HepG2 (cell line): ENCODE measurements around the gene SYS1. TPM values are rescaled to one million over a fixed set of nuclear protein-coding genes. Genes with fewer than 3 reads are reported as not detected.

Source experiments
- ATAC-seq: fragments of 200-7000 bp; cut with Tn5 transposase; 3 replicates; pipeline ENCODE4 v1.9.1; 2020; ENCODE audit warnings: mild to moderate bottlenecking, moderate library complexity
- BruUV-seq: library from RNA; stranded (reverse); fragments of 400-500 nt; replicated peaks from 2 replicates; lab custom pipeline; 2021; lab: Mats Ljungman, UMichigan
- CTCF ChIA-PET: fragments of 300-600 bp; formaldehyde crosslinking; extraction: SDS; loops from one replicate; lab custom pipeline; 2021; ENCODE audit warnings: low total read pairs, inconsistent platforms, low intra/inter-chr PET ratio; lab: Yijun Ruan, JAX
- POLR2A ChIA-PET: fragments of 350-600 bp; sonication (Branson Sonifier 250); formaldehyde crosslinking; loops from one replicate; lab custom pipeline; 2020; ENCODE audit warnings: antibody characterized with exemption, inconsistent platforms; lab: Yijun Ruan, JAX
- DNase-seq: peaks from one replicate; pipeline ENCODE4 v3.0.0-alpha.2; 2015; ENCODE audit warnings: low spot score
- FAIRE-seq: peaks from 3 replicates; lab custom pipeline; 2011; peaks lifted over from hg19 to GRCh38; lab: Jason Lieb, UNC
- H2AFZ ChIP-seq: one replicate; pipeline ENCODE4 v1.6.1; 2011; ENCODE audit warnings: low read length, inconsistent platforms
- H3K27ac ChIP-seq: fragments of 300-600 bp; 3 replicates; pipeline ENCODE4 v1.8.0; 2011; ENCODE audit warnings: mixed run types, mild to moderate bottlenecking, mixed read lengths, low read length, inconsistent platforms; ENCODE audit not compliant: insufficient read depth; ENCODE audit errors: extremely low read length
- H3K27me3 ChIP-seq, 2 experiments: fragments of 200-600 bp in 1 of 2; 2 replicates in 1 of 2; 3 replicates in 1 of 2; pipeline versions ENCODE4 v1.6.0 to v1.8.0; 2011; ENCODE audit warnings: low read length in 2 of 2, mild to moderate bottlenecking in 2 of 2, moderate library complexity in 2 of 2, inconsistent platforms in 1 of 2; ENCODE audit not compliant: insufficient read depth in 2 of 2, control insufficient read depth in 1 of 2
- H3K36me3 ChIP-seq, 2 experiments: fragments of 200-600 bp in 1 of 2; replicated peaks in 1 of 2; 2 replicates in 1 of 2; 3 replicates in 1 of 2; pipeline versions ENCODE4 v1.5.1 to v1.8.0; 2011; ENCODE audit warnings: low read length in 2 of 2, inconsistent platforms in 1 of 2; ENCODE audit not compliant: insufficient read depth in 2 of 2, control insufficient read depth in 1 of 2
- H3K4me1 ChIP-seq: 2 replicates; pipeline ENCODE4 v1.5.1; 2012; ENCODE audit warnings: low read length, inconsistent platforms; ENCODE audit not compliant: insufficient read depth
- H3K4me2 ChIP-seq: 2 replicates; pipeline ENCODE4 v1.6.0; 2011; ENCODE audit warnings: low read depth, low read length, inconsistent platforms
- H3K4me3 ChIP-seq, 3 experiments: fragments of 200-600 bp in 1 of 3; sonication (generic), shearing (Covaris generic) in 1 of 3; replicated peaks in 1 of 3; 2 replicates each; pipeline ENCODE4 v1.5.1; 2011 to 2016; ENCODE audit warnings: low read length in 3 of 3, inconsistent platforms in 2 of 3, low read depth in 2 of 3, mild to moderate bottlenecking in 2 of 3, control low read depth in 1 of 3, mixed read lengths in 1 of 3; ENCODE audit not compliant: insufficient read depth in 1 of 3
- H3K79me2 ChIP-seq: one replicate; pipeline ENCODE4 v1.6.1; 2011; ENCODE audit warnings: low read length, inconsistent platforms; ENCODE audit not compliant: insufficient read depth
- H3K9ac ChIP-seq: 2 replicates; pipeline ENCODE4 v1.6.0; 2011; ENCODE audit warnings: mild to moderate bottlenecking, low read depth, low read length, inconsistent platforms; ENCODE audit not compliant: insufficient read depth
- H3K9me3 ChIP-seq: 2 replicates; pipeline ENCODE4 v1.5.1; 2012; ENCODE audit warnings: mild to moderate bottlenecking, low read length
- H4K20me1 ChIP-seq: 2 replicates; pipeline ENCODE4 v1.6.0; 2011; ENCODE audit warnings: inconsistent platforms, mild to moderate bottlenecking, low read length, moderate library complexity; ENCODE audit not compliant: insufficient read depth
- BORCS8-MEF2B ChIP-seq: sonication (generic); formaldehyde crosslinking; IDR thresholded peaks from 2 replicates; pipeline ENCODE4 v1.8.0; 2022; ENCODE audit warnings: mild to moderate bottlenecking, missing genetic modification reagents
- CHCHD3 ChIP-seq: sonication (generic); formaldehyde crosslinking; IDR thresholded peaks from 2 replicates; pipeline ENCODE4 v1.8.0; 2022; ENCODE audit warnings: mild to moderate bottlenecking, missing genetic modification reagents, moderate library complexity
- DMAP1 ChIP-seq: IDR thresholded peaks from 2 replicates; pipeline ENCODE4 v1.6.1; 2016
- GPN1 ChIP-seq: sonication (generic); formaldehyde crosslinking; IDR thresholded peaks from 2 replicates; pipeline ENCODE4 v1.5.1; 2020; ENCODE audit warnings: missing genetic modification reagents, borderline replicate concordance
- GRHL1 ChIP-seq: sonication (generic); formaldehyde crosslinking; conservative IDR thresholded peaks from 2 replicates; pipeline ENCODE4 v1.8.0; 2022; ENCODE audit warnings: missing genetic modification reagents
- HDAC1 ChIP-seq: sonication (generic); formaldehyde crosslinking; IDR thresholded peaks from 2 replicates; pipeline ENCODE4 v1.5.1; 2020; ENCODE audit warnings: mild to moderate bottlenecking, missing genetic modification reagents
- HDAC2 ChIP-seq: sonication (generic); formaldehyde crosslinking; IDR thresholded peaks from 2 replicates; pipeline ENCODE4 v1.4.0; 2020; ENCODE audit warnings: missing genetic modification reagents
- HNF4G ChIP-seq, 2 experiments: sonication (generic) in 1 of 2; formaldehyde crosslinking in 1 of 2; IDR thresholded peaks; 2 replicates each; pipeline versions ENCODE4 v1.4.0 to v1.6.1; 2011 to 2020; ENCODE audit warnings: borderline replicate concordance in 2 of 2, low read depth in 2 of 2, mild to moderate bottlenecking in 2 of 2, low read length in 1 of 2, missing genetic modification reagents in 1 of 2, moderate library complexity in 1 of 2
- LBX2 ChIP-seq: sonication (generic); formaldehyde crosslinking; IDR thresholded peaks from 2 replicates; pipeline ENCODE4 v1.5.0; 2020; ENCODE audit warnings: missing genetic modification reagents, mild to moderate bottlenecking, borderline replicate concordance
- MXD4 ChIP-seq: IDR thresholded peaks from 2 replicates; pipeline ENCODE4 v1.6.1; 2016; ENCODE audit warnings: mild to moderate bottlenecking, missing biosample characterization, missing genetic modification reagents
- NCOA2 ChIP-seq: sonication (generic); formaldehyde crosslinking; IDR thresholded peaks from 2 replicates; pipeline ENCODE4 v1.8.0; 2022; ENCODE audit warnings: inconsistent platforms
- PHF8 ChIP-seq: sonication (generic); formaldehyde crosslinking; IDR thresholded peaks from 2 replicates; pipeline ENCODE4 v1.5.0; 2020; ENCODE audit warnings: missing genetic modification reagents
- RAD51 ChIP-seq: fragments of 450-650 bp; IDR thresholded peaks from 2 replicates; pipeline ENCODE4 v1.6.1; 2016; ENCODE audit warnings: borderline replicate concordance
- ZC3H13 ChIP-seq: sonication (generic); formaldehyde crosslinking; IDR thresholded peaks from 2 replicates; pipeline ENCODE4 v1.8.1; 2023; ENCODE audit warnings: mild to moderate bottlenecking, missing genetic modification reagents, moderate library complexity
- ZNF44 ChIP-seq: sonication (generic); formaldehyde crosslinking; IDR thresholded peaks from 2 replicates; pipeline ENCODE4 v1.5.1; 2020; ENCODE audit warnings: mild to moderate bottlenecking, missing genetic modification reagents
- ZNF484 ChIP-seq: sonication (generic); formaldehyde crosslinking; IDR thresholded peaks from 2 replicates; pipeline ENCODE4 v1.5.1; 2020; ENCODE audit warnings: mild to moderate bottlenecking, low read depth, missing genetic modification reagents, borderline replicate concordance
- ZNF672 ChIP-seq: sonication (generic); formaldehyde crosslinking; IDR thresholded peaks from 2 replicates; pipeline ENCODE4 v1.8.1; 2022; ENCODE audit warnings: missing genetic modification reagents
- WGBS: methylation state at CpG from one replicate; pipeline ENCODE4 v1.1.6; 2017; ENCODE audit warnings: low lambda C conversion rate; 5-methylcytosine and 5-hydroxymethylcytosine counted together
- in situ Hi-C: cut with HindIII; loops from 2 replicates; pipeline ENCODE4 v1.10.0; 2017; ENCODE audit warnings: low pct_unique_long_range_greater_than_20kb; ENCODE audit not compliant: extremely low pct_ligation_motif_present
- intact Hi-C: fragments of 100-400 bp; cut with micrococcal nuclease; formaldehyde crosslinking; loops from one replicate; pipeline ENCODE4 v1.10.0; 2022; ENCODE audit not compliant: unreplicated experiment
- polyA plus RNA-seq, 8 experiments: library from polyadenylated mRNA; depleted of rRNA in 3 of 8; stranded (reverse) in 7 of 8; unstranded in 1 of 8; fragments of >200 nt; fragmentation: Illumina TruSeq in 4 of 8; extraction: Trizol in 4 of 8; gene quantifications; 2 replicates each; pipeline versions ENCODE4 v1.2.1 to v1.2.3, GENCODE V29; 2011 to 2016; ENCODE audit warnings: low read depth in 4 of 8, missing spikeins in 1 of 8, mixed read lengths in 1 of 8; ENCODE audit not compliant: insufficient read depth in 1 of 8
- total RNA-seq, 5 experiments: library from RNA; depleted of rRNA; stranded (reverse); fragments of >200 nt; fragmentation: Illumina TruSeq; extraction: Trizol; gene quantifications; 2 replicates each; pipeline ENCODE4 v1.2.3, GENCODE V29; 2016; ENCODE audit warnings: low read depth in 1 of 5

Gene SYS1
- total and polyA plus RNA-seq, 2 of the 13 experiments (the other 11 are each of a cell fraction or from before 2014, with no cell fraction given), result 38.3 to 65.6 TPM

GRCh38 chr20:45347297-45347935, 15.5 kb upstream of the SYS1 start (continued):
- TF ChIP-seq HDAC2 (0 out of 2 replicates have a peak, but pooled peaks have one; percentile 1), ZNF484 (no peak), ZC3H13 (CRISPR knock-in tag) (no peak), MXD4 (CRISPR knock-in tag) (no peak), ZNF672 (CRISPR knock-in tag) (no peak)

- WGBS, result 2% methylated on average over 40 of the region's 77 CpGs
- no peak within 1 kb of the TSS for H2AFZ ChIP-seq
- H3K27me3 ChIP-seq, result peaks cover 1 to 11% of the 10 kb centered on the region in 2 experiments; a peak in 2 of 5 replicates
- H3K36me3 ChIP-seq, result no peaks in the 10 kb centered on the region
- no peaks in the 10 kb centered on the region for H3K9me3 ChIP-seq
- POLR2A ChIA-PET, result interaction anchor here (1.1 to 29.5 kb wide), 7 partner anchors 5 to 463 kb away, joined by 3 to 1422 read pairs (median 14); partner anchors contain the start of genes PIGT, SDC4, SYS1 and YWHAB
- peaks cover 8% of the 10 kb centered on the region; the same call in 1 of the 2 replicates for H4K20me1 ChIP-seq
- peak within 1 kb of the TSS; percentile 99 for H3K4me2 ChIP-seq
- peak within 1 kb of the TSS; percentile 53 for H3K27ac ChIP-seq
- peak within 1 kb of the TSS; percentile 79 to 87 (median 87) for H3K4me3 ChIP-seq
- BruUV-seq, result no TSS peak
- CTCF ChIA-PET, result no interaction called here
- in situ Hi-C loops (no loop called here), intact Hi-C loops (no loop called here)
- peaks cover 28% of the 10 kb centered on the region for H3K79me2 ChIP-seq
- DNase-seq, result no peak
- ATAC-seq, result peak; percentile 55
- H3K9ac ChIP-seq, result peak within 1 kb of the TSS; percentile 76
- peaks cover 69% of the 10 kb centered on the region for H3K4me1 ChIP-seq
- FAIRE-seq, result no peak
- TF ChIP-seq DMAP1 (CRISPR knock-in tag) (no peak), LBX2 (CRISPR knock-in tag) (0 out of 2 replicates have a peak, but pooled peaks have one; percentile 55), HDAC1 (CRISPR knock-in tag) (peak; percentile 77), GRHL1 (CRISPR knock-in tag) (no peak), PHF8 (CRISPR knock-in tag) (peak; percentile 86), ZNF44 (CRISPR knock-in tag) (0 out of 2 replicates have a peak, but pooled peaks have one; percentile 23), RAD51 (no peak), HNF4G (IDR thresholded peaks at IDR 0.05; ENCODE audit: borderline replicate concordance, low read depth, low read length) (no peak), HNF4G (CRISPR knock-in tag; IDR thresholded peaks at IDR 0.05; ENCODE audit: borderline replicate concordance, low read depth) (no peak), CHCHD3 (no peak), GPN1 (no peak), BORCS8-MEF2B (peak; percentile 67), NCOA2 (CRISPR knock-in tag) (peak; percentile 13; the same call in 1 of the 2 replicates)
Measured at GRCh38 chr20:45347936-45348778, 14.8 kb upstream of the SYS1 start, which contains the start of gene SDC4. Gene SDC4, minus strand, starts transcription at chr20:45348424. Its CDS starts 40 bp downstream, at chr20:45348384.
